HepG2 (cell line): ENCODE measurements around the gene LYSMD3. TPM values are rescaled to one million over a fixed set of nuclear protein-coding genes. Genes with fewer than 3 reads are reported as not detected.

Experiments used
- ATAC-seq: fragments of 200-7000 bp; cut with Tn5 transposase; 3 replicates; pipeline ENCODE4 v1.9.1; 2020; ENCODE audit warnings: mild to moderate bottlenecking, moderate library complexity
- BruUV-seq: library from RNA; stranded (reverse); fragments of 400-500 nt; replicated peaks from 2 replicates; lab custom pipeline; 2021; lab: Mats Ljungman, UMichigan
- CTCF ChIA-PET: fragments of 300-600 bp; formaldehyde crosslinking; extraction: SDS; loops from one replicate; lab custom pipeline; 2021; ENCODE audit warnings: low total read pairs, inconsistent platforms, low intra/inter-chr PET ratio; lab: Yijun Ruan, JAX
- POLR2A ChIA-PET: fragments of 350-600 bp; sonication (Branson Sonifier 250); formaldehyde crosslinking; loops from one replicate; lab custom pipeline; 2020; ENCODE audit warnings: antibody characterized with exemption, inconsistent platforms; lab: Yijun Ruan, JAX
- DNase-seq: peaks from one replicate; pipeline ENCODE4 v3.0.0-alpha.2; 2015; ENCODE audit warnings: low spot score
- FAIRE-seq: peaks from 3 replicates; lab custom pipeline; 2011; peaks lifted over from hg19 to GRCh38; lab: Jason Lieb, UNC
- H2AFZ ChIP-seq: one replicate; pipeline ENCODE4 v1.6.1; 2011; ENCODE audit warnings: low read length, inconsistent platforms
- H3K27ac ChIP-seq: fragments of 300-600 bp; 3 replicates; pipeline ENCODE4 v1.8.0; 2011; ENCODE audit warnings: mixed run types, mild to moderate bottlenecking, mixed read lengths, low read length, inconsistent platforms; ENCODE audit not compliant: insufficient read depth; ENCODE audit errors: extremely low read length
- H3K27me3 ChIP-seq, 2 experiments: fragments of 200-600 bp in 1 of 2; 2 replicates in 1 of 2; 3 replicates in 1 of 2; pipeline versions ENCODE4 v1.6.0 to v1.8.0; 2011; ENCODE audit warnings: low read length in 2 of 2, mild to moderate bottlenecking in 2 of 2, moderate library complexity in 2 of 2, inconsistent platforms in 1 of 2; ENCODE audit not compliant: insufficient read depth in 2 of 2, control insufficient read depth in 1 of 2
- H3K36me3 ChIP-seq, 2 experiments: fragments of 200-600 bp in 1 of 2; replicated peaks in 1 of 2; 2 replicates in 1 of 2; 3 replicates in 1 of 2; pipeline versions ENCODE4 v1.5.1 to v1.8.0; 2011; ENCODE audit warnings: low read length in 2 of 2, inconsistent platforms in 1 of 2; ENCODE audit not compliant: insufficient read depth in 2 of 2, control insufficient read depth in 1 of 2
- H3K4me1 ChIP-seq: 2 replicates; pipeline ENCODE4 v1.5.1; 2012; ENCODE audit warnings: low read length, inconsistent platforms; ENCODE audit not compliant: insufficient read depth
- H3K4me2 ChIP-seq: 2 replicates; pipeline ENCODE4 v1.6.0; 2011; ENCODE audit warnings: low read depth, low read length, inconsistent platforms
- H3K4me3 ChIP-seq, 3 experiments: fragments of 200-600 bp in 1 of 3; sonication (generic), shearing (Covaris generic) in 1 of 3; replicated peaks in 1 of 3; 2 replicates each; pipeline ENCODE4 v1.5.1; 2011 to 2016; ENCODE audit warnings: low read length in 3 of 3, inconsistent platforms in 2 of 3, low read depth in 2 of 3, mild to moderate bottlenecking in 2 of 3, control low read depth in 1 of 3, mixed read lengths in 1 of 3; ENCODE audit not compliant: insufficient read depth in 1 of 3
- H3K79me2 ChIP-seq: one replicate; pipeline ENCODE4 v1.6.1; 2011; ENCODE audit warnings: low read length, inconsistent platforms; ENCODE audit not compliant: insufficient read depth
- H3K9ac ChIP-seq: 2 replicates; pipeline ENCODE4 v1.6.0; 2011; ENCODE audit warnings: mild to moderate bottlenecking, low read depth, low read length, inconsistent platforms; ENCODE audit not compliant: insufficient read depth
- H3K9me3 ChIP-seq: 2 replicates; pipeline ENCODE4 v1.5.1; 2012; ENCODE audit warnings: mild to moderate bottlenecking, low read length
- H4K20me1 ChIP-seq: 2 replicates; pipeline ENCODE4 v1.6.0; 2011; ENCODE audit warnings: inconsistent platforms, mild to moderate bottlenecking, low read length, moderate library complexity; ENCODE audit not compliant: insufficient read depth
- CHD4 ChIP-seq: fragments of 200-600 bp; sonication (generic); IDR thresholded peaks from 2 replicates; pipeline ENCODE4 v1.7.0; 2017; ENCODE audit warnings: mild to moderate bottlenecking, low read length, borderline replicate concordance
- FOXM1 ChIP-seq: sonication (generic); formaldehyde crosslinking; IDR thresholded peaks from 2 replicates; pipeline ENCODE4 v1.5.0; 2020; ENCODE audit warnings: missing genetic modification reagents
- GABPA ChIP-seq, 2 experiments: IDR thresholded peaks; 2 replicates each; pipeline ENCODE4 v1.6.1; 2011 to 2016; ENCODE audit warnings: low read depth in 2 of 2, low read length in 1 of 2, missing biosample characterization in 1 of 2, missing genetic modification characterization in 1 of 2
- GABPB1 ChIP-seq: IDR thresholded peaks from 2 replicates; pipeline ENCODE4 v1.6.1; 2016; ENCODE audit warnings: mild to moderate bottlenecking, missing genetic modification reagents, moderate library complexity, missing compliant biosample characterization
- MEF2D ChIP-seq: sonication (generic); formaldehyde crosslinking; IDR thresholded peaks from 2 replicates; pipeline ENCODE4 v1.5.1; 2020; ENCODE audit warnings: mild to moderate bottlenecking, missing genetic modification reagents
- PAF1 ChIP-seq: IDR thresholded peaks from 2 replicates; pipeline ENCODE4 v1.6.1; 2016; ENCODE audit warnings: missing genetic modification reagents, missing compliant biosample characterization
- REXO4 ChIP-seq: sonication (generic); formaldehyde crosslinking; IDR thresholded peaks from 2 replicates; pipeline ENCODE4 v1.8.0; 2022; ENCODE audit warnings: missing genetic modification reagents, mild to moderate bottlenecking, borderline replicate concordance
- SATB2 ChIP-seq: sonication (generic); formaldehyde crosslinking; IDR thresholded peaks from 2 replicates; pipeline ENCODE4 v1.5.0; 2020; ENCODE audit warnings: missing genetic modification reagents
- SP1 ChIP-seq, 2 experiments: fragments of 450-650 bp in 1 of 2; sonication (generic) in 1 of 2; formaldehyde crosslinking in 1 of 2; IDR thresholded peaks; 2 replicates each; pipeline versions ENCODE4 v1.4.0 to v1.6.1; 2016 to 2020; ENCODE audit warnings: missing genetic modification reagents in 1 of 2
- STAG1 ChIP-seq: sonication (generic); formaldehyde crosslinking; IDR thresholded peaks from 2 replicates; pipeline ENCODE4 v1.4.0; 2020; ENCODE audit warnings: missing genetic modification reagents
- ZBTB42 ChIP-seq: sonication (generic); formaldehyde crosslinking; IDR thresholded peaks from 2 replicates; pipeline ENCODE4 v1.5.0; 2020; ENCODE audit warnings: mild to moderate bottlenecking, missing genetic modification reagents
- ZNF264 ChIP-seq: sonication (generic); formaldehyde crosslinking; IDR thresholded peaks from 2 replicates; pipeline ENCODE4 v1.4.0; 2020; ENCODE audit warnings: missing genetic modification reagents
- ZSCAN22 ChIP-seq: sonication (generic); formaldehyde crosslinking; IDR thresholded peaks from 2 replicates; pipeline ENCODE4 v1.4.0; 2020; ENCODE audit warnings: mild to moderate bottlenecking, missing genetic modification reagents
- WGBS: methylation state at CpG from one replicate; pipeline ENCODE4 v1.1.6; 2017; ENCODE audit warnings: low lambda C conversion rate; 5-methylcytosine and 5-hydroxymethylcytosine counted together
- in situ Hi-C: cut with HindIII; loops from 2 replicates; pipeline ENCODE4 v1.10.0; 2017; ENCODE audit warnings: low pct_unique_long_range_greater_than_20kb; ENCODE audit not compliant: extremely low pct_ligation_motif_present
- intact Hi-C: fragments of 100-400 bp; cut with micrococcal nuclease; formaldehyde crosslinking; loops from one replicate; pipeline ENCODE4 v1.10.0; 2022; ENCODE audit not compliant: unreplicated experiment
- polyA plus RNA-seq, 8 experiments: library from polyadenylated mRNA; depleted of rRNA in 3 of 8; stranded (reverse) in 7 of 8; unstranded in 1 of 8; fragments of >200 nt; fragmentation: Illumina TruSeq in 4 of 8; extraction: Trizol in 4 of 8; gene quantifications; 2 replicates each; pipeline versions ENCODE4 v1.2.1 to v1.2.3, GENCODE V29; 2011 to 2016; ENCODE audit warnings: low read depth in 4 of 8, missing spikeins in 1 of 8, mixed read lengths in 1 of 8; ENCODE audit not compliant: insufficient read depth in 1 of 8
- total RNA-seq, 5 experiments: library from RNA; depleted of rRNA; stranded (reverse); fragments of >200 nt; fragmentation: Illumina TruSeq; extraction: Trizol; gene quantifications; 2 replicates each; pipeline ENCODE4 v1.2.3, GENCODE V29; 2016; ENCODE audit warnings: low read depth in 1 of 5
- TF ChIP-seq, protein P1 (sequence below): sonication (generic); formaldehyde crosslinking; IDR thresholded peaks from 2 replicates; pipeline ENCODE4 v1.8.0; 2022; ENCODE audit warnings: missing genetic modification reagents, low read depth, mild to moderate bottlenecking, borderline replicate concordance

LYSMD3 gene
- total and polyA plus RNA-seq, 2 of the 13 experiments (the other 11 are each of a cell fraction or from before 2014, with no cell fraction given), result 9.1 to 13.8 TPM

GRCh38 chr5:90575712-90576111 is 46.3 kb upstream of the LYSMD3 start:
- ATAC-seq (no peak; the same call in 2 of the 3 replicates), DNase-seq (no peak), FAIRE-seq (no peak)
- H4K20me1 ChIP-seq, result no peaks in the 10 kb centered on the region
- H3K9ac ChIP-seq, result no peak overlapping the region
- 53% methylated on average over 3 of the region's 5 CpGs for WGBS
- H3K27ac ChIP-seq, result no peak overlapping the region
- H3K79me2 ChIP-seq, result no peaks in the 10 kb centered on the region
- H2AFZ ChIP-seq, result no peak overlapping the region
- intact Hi-C loops (no loop called here), in situ Hi-C loops (no loop called here)
- H3K4me2 ChIP-seq, result no peak overlapping the region
- H3K4me1 ChIP-seq, result no peaks in the 10 kb centered on the region
- no peak for TF ChIP-seq MEF2D (CRISPR knock-in tag)
- no peak for TF ChIP-seq ZNF264 (CRISPR knock-in tag)
- no peak for TF ChIP-seq SATB2 (CRISPR knock-in tag)
- TF ChIP-seq CHD4, result no peak
- TF ChIP-seq FOXM1, result no peak
- no peak for TF ChIP-seq GABPA (IDR thresholded peaks at IDR 0.05; ENCODE audit: low read depth, low read length)
- TF ChIP-seq GABPA (CRISPR knock-in tag; IDR thresholded peaks at IDR 0.05; ENCODE audit: low read depth), result no peak
- no peak for TF ChIP-seq SP1 (IDR thresholded peaks at IDR 0.05)
- TF ChIP-seq SP1 (CRISPR knock-in tag; IDR thresholded peaks at IDR 0.05), result no peak
- TF ChIP-seq PAF1 (CRISPR knock-in tag), result no peak
- TF ChIP-seq STAG1 (CRISPR knock-in tag), result no peak
- TF ChIP-seq ZSCAN22 (CRISPR knock-in tag), result no peak
- TF ChIP-seq REXO4, result no peak
- no peak for TF ChIP-seq GABPB1
- TF ChIP-seq, protein P1, sequence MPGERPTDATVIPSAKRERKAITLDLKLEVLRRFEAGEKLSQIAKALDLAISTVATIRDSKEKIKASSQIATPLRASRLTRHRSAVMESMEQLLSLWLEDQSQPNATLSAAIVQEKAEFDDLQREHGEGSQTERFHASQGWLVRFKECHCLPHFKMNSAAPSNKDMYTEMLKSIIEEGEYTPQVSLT (CRISPR knock-in tag), result no peak
- TF ChIP-seq ZBTB42, result no peak
- H3K36me3 ChIP-seq, result no peaks in the 10 kb centered on the region
- no peaks in the 10 kb centered on the region for H3K9me3 ChIP-seq
- H3K27me3 ChIP-seq, result no peaks in the 10 kb centered on the region
- BruUV-seq, result no TSS peak
- ChIA-PET CTCF (no interaction called here), POLR2A (no interaction called here)
- no peak overlapping the region for H3K4me3 ChIP-seq
